ENCODE measurements around the gene SLC30A2.

DNA sequence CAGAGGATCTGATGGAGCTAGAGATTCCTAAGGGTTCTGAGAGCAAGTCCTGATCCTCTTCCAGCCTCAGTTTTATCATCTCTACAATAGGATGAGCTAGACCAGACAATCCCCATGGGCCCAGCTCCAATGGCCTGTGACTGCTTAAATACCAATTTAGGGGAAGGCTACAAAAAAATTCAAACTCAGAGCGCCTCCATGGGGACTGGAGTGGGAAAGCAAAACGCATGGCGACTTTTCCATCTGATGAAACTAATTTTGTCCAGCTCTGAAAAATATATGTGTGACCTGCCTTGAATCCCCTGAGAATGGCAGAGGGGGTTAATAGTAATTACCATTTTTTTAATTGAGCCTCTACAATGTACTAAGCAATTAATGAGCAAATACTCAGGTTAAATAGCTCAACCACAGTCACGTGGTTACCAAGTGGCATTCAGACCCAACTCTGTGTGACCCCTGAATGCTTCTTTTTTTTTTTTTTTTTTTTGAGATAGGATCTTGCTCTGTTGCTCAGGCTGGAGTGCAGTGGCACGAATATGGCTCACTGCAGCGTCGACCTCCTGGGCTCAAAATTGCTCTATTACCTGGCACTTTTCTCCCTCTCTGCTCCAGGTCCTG lies 15.9 kb downstream of the SLC30A2 start:
- TF ChIP-seq CBFB (IDR thresholded peaks at IDR 0.05; ENCODE audit: low read depth), result no peak
- TF ChIP-seq EP300 (IDR thresholded peaks at IDR 0.05; ENCODE audit: borderline replicate concordance in 1 of 2, control insufficient read depth in 1 of 2, low read depth in 2 of 2, low read length in 2 of 2), result no peak
- no peak for TF ChIP-seq CBX5 (IDR thresholded peaks at IDR 0.05; ENCODE audit: low read depth)
